SK-N-SH treated with all-trans-retinoic acid at 6 μM for 48 hours (cell line): Measurements from ENCODE around the gene CCDC154.

Source experiments
- ATAC-seq: fragments of 200-7000 bp; cut with Tn5 transposase; 3 replicates; pipeline ENCODE4 v1.9.1; 2020; ENCODE audit warnings: mild to moderate bottlenecking, moderate library complexity
- CREB5 ChIP-seq: fragments of 250-450 bp; sonication (Bioruptor Pico); IDR thresholded peaks from 2 replicates; pipeline ENCODE4 v1.5.1; 2020; ENCODE audit warnings: low read depth, mild to moderate bottlenecking, moderate library complexity
- GLIS3 ChIP-seq: fragments of 250-450 bp; sonication (Bioruptor Pico); IDR thresholded peaks from 2 replicates; pipeline ENCODE4 v1.5.0; 2020; ENCODE audit warnings: mild to moderate bottlenecking, moderate library complexity
- OSR1 ChIP-seq: fragments of 250-450 bp; sonication (Bioruptor Pico); IDR thresholded peaks from 2 replicates; pipeline ENCODE4 v1.8.0; 2022; ENCODE audit warnings: moderate library complexity, mild to moderate bottlenecking, inconsistent platforms
- PATZ1 ChIP-seq: fragments of 250-450 bp; sonication (Bioruptor Pico); IDR thresholded peaks from 2 replicates; pipeline ENCODE4 v1.8.0; 2020; ENCODE audit warnings: mild to moderate bottlenecking, moderate library complexity, borderline replicate concordance
- PPARA ChIP-seq: fragments of 250-450 bp; sonication (Bioruptor Pico); IDR thresholded peaks from 2 replicates; pipeline ENCODE4 v1.5.0; 2020; ENCODE audit warnings: mild to moderate bottlenecking, borderline replicate concordance
- SNAI2 ChIP-seq: fragments of 250-450 bp; sonication (Bioruptor Pico); IDR thresholded peaks from 2 replicates; pipeline ENCODE4 v1.5.0; 2020; ENCODE audit warnings: mild to moderate bottlenecking, moderate library complexity
- TOX ChIP-seq: fragments of 250-450 bp; sonication (Bioruptor Pico); IDR thresholded peaks from 2 replicates; pipeline ENCODE4 v1.8.0; 2021; ENCODE audit warnings: mild to moderate bottlenecking, moderate library complexity, borderline replicate concordance
- TSHZ2 ChIP-seq: fragments of 250-450 bp; sonication (Bioruptor Pico); IDR thresholded peaks from 2 replicates; pipeline ENCODE4 v1.5.0; 2020; ENCODE audit warnings: mild to moderate bottlenecking, moderate library complexity
- ZC3H10 ChIP-seq: fragments of 250-450 bp; sonication (Bioruptor Pico); IDR thresholded peaks from 2 replicates; pipeline ENCODE4 v1.5.1; 2021; ENCODE audit warnings: mild to moderate bottlenecking, moderate library complexity
- ZFP3 ChIP-seq: fragments of 250-450 bp; sonication (Bioruptor Pico); IDR thresholded peaks from 2 replicates; pipeline ENCODE4 v1.5.0; 2020; ENCODE audit warnings: mild to moderate bottlenecking, moderate library complexity
- ZNF565 ChIP-seq: fragments of 450-650 bp; formaldehyde crosslinking; conservative IDR thresholded peaks from 2 replicates; pipeline ENCODE4 v1.5.0; 2020; ENCODE audit warnings: low read depth, mild to moderate bottlenecking, moderate library complexity
- ZNF70 ChIP-seq: fragments of 450-650 bp; formaldehyde crosslinking; IDR thresholded peaks from 2 replicates; pipeline ENCODE4 v1.5.0; 2020; ENCODE audit warnings: mild to moderate bottlenecking, moderate library complexity

CCDC154 gene

GRCh38 chr16:1460602-1461138, 16.3 kb upstream of the CCDC154 start (continued):
- no peak for TF ChIP-seq CREB5 (CRISPR knock-in tag)

- TF ChIP-seq PATZ1 (CRISPR knock-in tag) (no peak), GLIS3 (CRISPR knock-in tag) (no peak), ZNF70 (CRISPR knock-in tag) (no peak)
- no peak for ATAC-seq
Measured at GRCh38 chr16:1459967-1460366, 15.6 kb upstream of the CCDC154 start.

GRCh38 chr16:1458977-1459341, 14.6 kb upstream of the CCDC154 start:
- no peak for TF ChIP-seq TOX (CRISPR knock-in tag)
- ATAC-seq = no peak

GRCh38 chr16:1458336-1458976, 14.1 kb upstream of the CCDC154 start:
- no peak for ATAC-seq
- TF ChIP-seq ZNF565 (CRISPR knock-in tag) (no peak), ZC3H10 (CRISPR knock-in tag) (no peak)

GRCh38 chr16:1457489-1458245, 13.3 kb upstream of the CCDC154 start:
- no peak for ATAC-seq
- no peak for TF ChIP-seq SNAI2 (CRISPR knock-in tag)
- no peak for TF ChIP-seq TSHZ2 (CRISPR knock-in tag)
- TF ChIP-seq TOX (CRISPR knock-in tag) = no peak
- no peak for TF ChIP-seq ZFP3 (CRISPR knock-in tag)
- TF ChIP-seq ZC3H10 (CRISPR knock-in tag) = no peak
- TF ChIP-seq CREB5 (CRISPR knock-in tag) = no peak

- ATAC-seq = no peak
- TF ChIP-seq OSR1 (CRISPR knock-in tag) = no peak
- no peak for TF ChIP-seq ZNF70 (CRISPR knock-in tag)
- no peak for TF ChIP-seq PPARA
Measured at GRCh38 chr16:1456951-1457350, 12.6 kb upstream of the CCDC154 start.
